ENCODE data around the gene ERGIC3.

The ERGIC3 gene

DNA sequence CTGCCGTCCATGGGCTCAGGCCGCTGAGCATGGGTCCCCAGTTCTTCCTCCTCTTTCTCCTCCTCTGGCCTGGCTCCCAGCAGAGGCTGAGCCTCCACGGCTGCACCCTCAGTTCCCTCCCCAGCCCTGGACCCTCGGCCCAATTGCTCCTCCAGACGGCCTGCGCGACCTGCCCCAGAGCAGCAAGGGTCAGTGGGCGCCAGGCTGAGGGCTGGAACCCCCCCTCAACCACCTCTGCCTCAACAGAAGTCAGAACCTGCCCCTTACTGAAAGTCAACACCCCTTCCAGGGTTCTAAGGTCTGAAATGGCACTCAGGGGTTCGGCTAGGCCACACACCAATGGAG lies 57.9 kb downstream of the ERGIC3 start:
- DNase-seq = no peak

DNA sequence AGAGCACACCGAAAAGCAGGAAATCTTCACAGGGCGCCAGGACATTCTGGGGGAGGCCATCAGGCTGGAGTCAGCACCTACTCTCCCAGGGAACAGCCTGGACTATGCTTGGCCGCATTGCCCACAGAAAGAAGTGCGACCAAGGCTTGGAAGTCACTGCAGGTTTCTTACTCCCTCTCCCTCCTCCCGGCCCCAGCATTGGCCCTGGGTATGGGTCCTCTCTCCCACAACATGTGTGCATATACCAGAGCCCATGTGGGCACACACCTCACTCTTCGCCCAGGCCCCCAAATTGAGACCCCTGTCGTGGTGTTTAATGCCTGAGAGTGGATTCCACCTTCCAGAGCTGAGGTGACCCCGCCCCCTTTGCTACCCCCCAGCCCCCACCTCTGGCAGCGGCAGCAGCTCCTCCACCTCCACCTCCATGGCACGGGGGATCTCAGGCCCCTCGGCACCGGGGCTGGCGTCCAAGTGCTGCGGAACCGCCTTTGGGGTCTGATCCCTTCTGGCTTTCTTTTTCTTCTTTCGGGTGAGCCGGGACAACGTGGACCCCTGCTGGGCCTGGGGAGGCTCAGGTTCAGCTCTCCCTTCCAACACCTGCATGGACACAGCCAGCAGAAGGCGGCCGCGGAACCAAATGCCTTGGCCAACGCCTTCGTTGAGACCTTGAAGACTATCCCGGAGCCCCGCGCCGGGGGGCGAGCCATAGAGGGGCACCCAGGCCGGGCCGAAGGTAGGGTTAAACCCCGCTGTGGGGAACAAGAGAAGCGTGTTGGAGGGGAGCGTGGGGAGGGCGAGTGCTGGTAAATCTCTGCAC lies 58.5 kb downstream of the ERGIC3 start:
- DNase-seq = no peak

DNA sequence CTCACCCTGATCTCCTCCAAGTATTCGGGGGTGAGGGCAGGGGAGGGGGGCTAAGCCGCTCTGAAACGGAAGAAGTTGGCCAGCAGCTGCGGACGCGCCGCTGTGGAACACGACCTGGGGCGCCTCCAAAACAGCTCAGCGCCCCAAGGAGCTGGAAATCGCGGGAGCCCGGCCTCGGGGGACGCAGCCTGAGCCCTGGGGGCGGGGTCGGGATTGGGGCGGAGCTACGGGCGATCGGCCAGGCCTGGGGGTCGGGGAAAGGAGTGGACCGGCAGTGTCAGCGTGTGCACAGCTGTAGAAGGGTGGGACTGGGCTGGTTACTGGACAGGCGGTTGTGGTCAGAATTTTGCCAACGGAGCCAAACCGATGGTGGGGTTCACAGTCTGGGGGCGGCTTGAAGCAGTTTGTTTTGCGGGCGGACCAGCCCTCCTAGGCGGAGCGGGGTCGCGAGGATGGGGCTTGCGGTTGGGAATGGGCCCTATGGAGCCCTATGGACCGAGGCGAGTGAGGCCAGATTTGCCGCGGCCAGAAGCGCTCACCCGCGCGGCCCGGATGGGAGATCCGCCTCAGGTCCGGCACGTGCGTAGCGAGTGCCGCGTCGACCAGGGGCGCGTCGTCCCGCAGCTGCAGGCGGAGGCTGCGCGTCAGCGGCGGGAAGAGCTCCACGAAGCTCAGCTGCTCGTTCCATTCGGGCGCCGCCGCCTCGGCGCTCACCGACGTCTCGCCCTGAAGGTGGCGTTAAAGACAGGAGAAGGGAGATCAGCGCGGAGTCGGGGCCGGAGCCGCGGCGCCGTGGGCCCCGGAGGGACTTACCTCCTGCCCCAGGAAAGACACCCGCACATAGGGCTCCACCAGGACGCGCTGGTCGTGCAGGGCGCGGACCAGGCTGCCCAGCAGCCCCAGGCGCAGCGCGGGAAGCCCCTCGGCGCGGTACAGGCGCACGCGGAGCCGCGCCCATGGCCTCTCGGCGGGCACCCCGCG lies 59.4 kb downstream of the ERGIC3 start:
- no peak for DNase-seq

DNA sequence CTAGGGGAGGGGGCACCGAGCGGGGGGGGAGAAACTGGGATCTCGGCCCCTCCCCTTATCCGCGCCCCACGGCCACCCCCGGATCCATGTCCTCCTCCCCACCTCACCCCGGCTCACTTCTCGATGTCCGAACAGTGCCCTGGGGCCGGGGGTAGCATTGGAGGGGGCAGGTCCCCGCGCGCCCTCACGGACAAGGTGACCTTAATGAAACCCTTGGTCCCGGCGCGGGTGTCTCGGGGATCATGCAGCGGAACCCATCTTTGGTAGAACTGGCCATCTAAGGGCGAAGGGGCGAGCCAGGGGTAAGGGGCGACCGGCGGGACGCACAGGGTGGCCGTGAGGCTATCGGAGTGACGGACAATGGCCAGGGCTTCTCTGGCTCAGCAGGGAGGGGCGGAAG lies 60.1 kb downstream of the ERGIC3 start:
- no peak for DNase-seq

DNA sequence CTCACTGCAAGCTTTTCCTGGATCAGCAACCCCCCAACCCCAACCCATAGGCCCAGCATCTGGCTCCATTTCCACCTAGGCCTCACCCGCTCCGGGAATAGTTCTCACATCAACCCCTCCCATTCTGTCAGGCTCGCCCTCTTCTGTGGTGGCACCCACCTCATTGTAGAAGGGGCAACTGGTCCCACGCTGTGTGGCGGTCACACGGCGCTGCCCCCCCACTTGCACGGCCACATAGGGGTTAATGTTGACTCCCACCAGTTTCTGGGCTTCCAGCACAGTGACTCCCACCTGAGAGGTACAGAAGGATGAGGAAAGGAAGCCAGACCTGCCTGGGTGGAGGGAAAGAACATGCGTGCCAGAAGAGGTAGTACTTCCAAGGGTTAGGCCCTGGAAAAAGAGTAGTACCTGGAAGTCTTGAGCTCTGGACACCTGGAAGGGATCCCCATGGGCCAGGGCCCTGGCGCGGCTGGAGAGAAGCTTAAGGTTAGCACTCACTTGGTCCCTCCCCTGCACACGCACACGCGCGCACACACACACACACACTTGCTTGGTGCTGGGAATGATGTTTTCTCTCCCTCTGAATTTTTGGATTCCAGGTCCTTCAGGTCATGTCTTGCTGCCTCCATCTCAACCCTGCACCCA lies 61.1 kb downstream of the ERGIC3 start:
- no peak for DNase-seq

DNA sequence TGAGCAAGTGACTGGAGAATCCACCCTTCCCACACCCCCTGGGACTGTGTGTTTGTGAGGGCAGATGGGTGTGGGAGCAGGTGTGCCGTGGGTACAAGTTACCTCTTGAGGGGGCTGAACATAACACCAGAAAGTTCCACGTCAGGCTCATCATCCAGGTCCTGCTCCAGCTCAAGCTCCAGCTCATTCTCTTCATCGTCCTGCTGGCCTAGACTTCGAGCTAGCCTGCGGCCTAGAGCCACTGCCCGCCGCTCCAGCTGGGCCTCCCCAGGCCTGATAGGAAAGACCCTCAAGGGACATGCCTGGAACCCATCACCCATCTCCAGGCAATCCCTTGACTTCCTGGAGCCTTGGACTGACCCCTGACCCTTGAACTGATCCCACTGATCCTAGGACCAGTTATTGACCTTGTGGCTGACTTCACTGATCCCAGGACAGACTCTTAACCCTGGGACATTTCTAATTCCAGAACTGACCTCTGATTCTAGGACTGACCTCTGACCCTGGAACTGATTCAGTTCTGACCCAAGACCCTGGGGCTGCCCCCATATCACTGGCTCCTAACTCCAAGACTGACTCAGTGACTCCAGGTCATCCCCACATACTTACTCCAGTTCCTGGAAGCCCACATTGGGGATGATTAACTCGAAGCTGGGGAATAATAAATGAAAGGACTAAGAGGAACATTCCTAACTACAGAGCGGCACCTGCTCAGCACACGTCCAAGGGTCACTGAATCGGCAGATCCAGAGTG lies 62.0 kb downstream of the ERGIC3 start:
- no peak for DNase-seq

DNA sequence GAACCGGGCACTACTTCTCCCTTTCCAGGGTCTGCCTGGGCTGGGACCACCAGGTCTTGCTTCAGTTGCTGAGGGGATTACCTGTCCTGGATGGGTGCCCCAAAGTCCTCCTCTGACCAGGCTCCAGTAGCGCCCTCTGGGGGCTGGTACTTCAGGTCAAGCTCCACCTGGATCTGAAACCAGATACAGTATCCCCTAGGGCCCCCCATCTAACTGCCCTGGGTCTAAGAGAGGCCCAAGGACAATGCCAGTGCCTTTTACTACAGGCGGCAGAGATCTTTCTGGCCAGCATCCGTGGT lies 62.5 kb downstream of the ERGIC3 start:
- DNase-seq = no peak

DNA sequence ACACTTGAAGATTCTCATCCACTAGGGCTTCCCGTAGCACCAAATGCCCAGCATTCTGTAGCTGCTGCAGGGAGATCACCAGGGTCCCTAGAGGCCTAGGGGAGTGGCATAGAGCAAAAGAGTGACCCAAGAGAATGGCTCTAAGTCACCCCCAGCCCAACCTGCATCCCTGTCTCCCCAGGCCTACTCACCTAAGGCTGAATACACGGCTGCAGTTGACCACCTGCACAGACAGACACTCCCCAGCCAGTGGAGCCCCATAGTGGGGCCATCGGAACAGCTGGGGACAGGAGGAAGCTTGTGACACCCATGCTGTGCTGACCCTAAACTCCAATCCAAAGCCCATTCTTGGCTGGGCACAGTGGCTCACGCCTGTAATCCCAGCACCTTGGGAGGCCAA lies 64.2 kb downstream of the ERGIC3 start:
- DNase-seq = no peak
